WTC11 (cell line): Measurements from ENCODE around the gene TMEM59L. TPM values are rescaled to one million over a fixed set of nuclear protein-coding genes. Genes with fewer than 3 reads are reported as not detected.
A peak's percentile ranks its signal among the peaks of the same experiment; 100 is the strongest.

Source experiments
- ATAC-seq: fragments of 200-7000 bp; cut with Tn5 transposase; 2 replicates; pipeline ENCODE4 v1.10.0; 2021; ENCODE audit warnings: mild to moderate bottlenecking, moderate library complexity
- CTCF ChIA-PET: fragments of 300-600 bp; sonication (Branson Sonifier 250); formaldehyde crosslinking; loops from one replicate; lab custom pipeline; 2021; ENCODE audit warnings: antibody characterized with exemption; lab: Charles Lee
- POLR2A ChIA-PET: fragments of 350-600 bp; sonication (Branson Sonifier 250); formaldehyde crosslinking; loops from one replicate; lab custom pipeline; 2021; ENCODE audit warnings: antibody characterized with exemption; lab: Charles Lee
- DNase-seq: peaks from one replicate; pipeline ENCODE4 v3.0.0; 2021; ENCODE audit warnings: low spot score
- H3K27ac Mint-ChIP-seq: 2 replicates; pipeline ENCODE4 v1.8.0; 2021; ENCODE audit warnings: mixed read lengths
- H3K27me3 Mint-ChIP-seq: 2 replicates; pipeline ENCODE4 v1.8.0; 2021; ENCODE audit warnings: low read depth, mild to moderate bottlenecking, moderate library complexity, mixed read lengths
- H3K36me3 Mint-ChIP-seq: 2 replicates; pipeline ENCODE4 v1.8.0; 2021; ENCODE audit warnings: mixed read lengths
- H3K4me1 Mint-ChIP-seq: 2 replicates; pipeline ENCODE4 v1.8.0; 2022; ENCODE audit warnings: mixed read lengths
- H3K4me3 Mint-ChIP-seq: 2 replicates; pipeline ENCODE4 v1.8.0; 2021; ENCODE audit warnings: mild to moderate bottlenecking, moderate library complexity, mixed read lengths
- H3K9me3 Mint-ChIP-seq: 2 replicates; pipeline ENCODE4 v1.8.0; 2021; ENCODE audit warnings: mixed read lengths
- CBFB ChIP-seq: sonication (generic); formaldehyde crosslinking; IDR thresholded peaks from 2 replicates; pipeline ENCODE4 v1.8.1; 2022; ENCODE audit warnings: mild to moderate bottlenecking, low read depth, missing genetic modification reagents
- CREM ChIP-seq: sonication (generic); formaldehyde crosslinking; IDR thresholded peaks from 2 replicates; pipeline ENCODE4 v1.8.1; 2022; ENCODE audit warnings: mild to moderate bottlenecking, missing genetic modification reagents, moderate library complexity
- FOXP1 ChIP-seq: sonication (generic); formaldehyde crosslinking; IDR thresholded peaks from 2 replicates; pipeline ENCODE4 v1.8.0; 2022; ENCODE audit warnings: missing genetic modification reagents, mild to moderate bottlenecking, moderate library complexity, borderline replicate concordance
- FOXP4 ChIP-seq: sonication (generic); formaldehyde crosslinking; IDR thresholded peaks from 2 replicates; pipeline ENCODE4 v1.8.0; 2022; ENCODE audit warnings: mild to moderate bottlenecking, missing genetic modification reagents
- NFYB ChIP-seq: sonication (generic); formaldehyde crosslinking; conservative IDR thresholded peaks from 2 replicates; pipeline ENCODE4 v1.8.0; 2022; ENCODE audit warnings: low read depth, missing genetic modification reagents
- PRDM15 ChIP-seq: sonication (generic); formaldehyde crosslinking; IDR thresholded peaks from 2 replicates; pipeline ENCODE4 v1.8.0; 2022; ENCODE audit warnings: missing genetic modification reagents
- total RNA-seq: library from RNA; stranded (reverse); gene quantifications from 3 replicates; pipeline ENCODE4 v1.2.3, GENCODE V29; 2021
- TF ChIP-seq, protein P1 (sequence below): fragments of 250-450 bp; sonication (Bioruptor Pico); IDR thresholded peaks from 2 replicates; pipeline ENCODE4 v1.9.0; 2021; ENCODE audit warnings: moderate library complexity, mild to moderate bottlenecking, inconsistent platforms, borderline replicate concordance
- TF ChIP-seq, protein P2 (sequence below): sonication (generic); formaldehyde crosslinking; IDR thresholded peaks from 2 replicates; pipeline ENCODE4 v1.8.1; 2023; ENCODE audit warnings: mild to moderate bottlenecking, missing genetic modification reagents, moderate library complexity
- TF ChIP-seq, protein P3 (sequence below): sonication (generic); formaldehyde crosslinking; IDR thresholded peaks from 2 replicates; pipeline ENCODE4 v1.8.0; 2023; ENCODE audit warnings: missing genetic modification reagents, mild to moderate bottlenecking, borderline replicate concordance

Gene TMEM59L
- total RNA-seq, 1 experiment from 2014 or later = 14.8 TPM

GRCh38 chr19:18605546-18606280 is 7.0 kb upstream of the TMEM59L start:
- peaks cover 87% of the 10 kb centered on the region for H3K27me3 Mint-ChIP-seq
- no peak for TF ChIP-seq CBFB (CRISPR knock-in tag)
- 0 out of 2 replicates have a peak, but pooled peaks have one; percentile 28 for TF ChIP-seq FOXP1 (CRISPR knock-in tag)
- H3K4me3 Mint-ChIP-seq = peak overlapping the region; percentile 70
- no peaks in the 10 kb centered on the region for H3K36me3 Mint-ChIP-seq
- ChIA-PET POLR2A (interaction anchor here (0.6 to 1.0 kb wide), 4 partner anchors 15 to 95 kb away, joined by 3 to 10 read pairs (median 4); no protein-coding TSS in a partner anchor), CTCF (interaction anchor here (2.3 kb wide), 1 partner anchor 12 kb away, joined by 9 read pairs; no protein-coding TSS in a partner anchor)
- peaks cover 48% of the 10 kb centered on the region for H3K4me1 Mint-ChIP-seq
- H3K27ac Mint-ChIP-seq = no peak overlapping the region; the same call in 1 of the 2 replicates
- no peak for ATAC-seq
- DNase-seq = no peak
- no peaks in the 10 kb centered on the region for H3K9me3 Mint-ChIP-seq

- H3K4me3 Mint-ChIP-seq = peak within 1 kb of the TSS; percentile 70
Observed at GRCh38 chr19:18606281-18607225, 6.1 kb upstream of the TMEM59L start, which contains the start of gene CRLF1. Gene CRLF1, minus strand, starts transcription at chr19:18606799. Its CDS starts 143 bp downstream, at chr19:18606656.

More at GRCh38 chr19:18606281-18607225, 6.1 kb upstream of the TMEM59L start, which contains the start of gene CRLF1:
- ATAC-seq = no peak
- ChIA-PET POLR2A (interaction anchor here (0.6 kb wide), 1 partner anchor 32 kb away, joined by 7 read pairs; no protein-coding TSS in a partner anchor), CTCF (interaction anchor here (0.6 to 2.3 kb wide), 3 partner anchors 13 to 18 kb away, joined by 3 to 9 read pairs (median 4); partner anchors contain the start of gene REX1BD)
- H3K4me1 Mint-ChIP-seq = peaks cover 53% of the 10 kb centered on the region
- H3K36me3 Mint-ChIP-seq = no peaks in the 10 kb centered on the region
- H3K9me3 Mint-ChIP-seq = no peaks in the 10 kb centered on the region
- DNase-seq = no peak
- no peak for TF ChIP-seq NFYB (CRISPR knock-in tag)
- TF ChIP-seq, protein P1, sequence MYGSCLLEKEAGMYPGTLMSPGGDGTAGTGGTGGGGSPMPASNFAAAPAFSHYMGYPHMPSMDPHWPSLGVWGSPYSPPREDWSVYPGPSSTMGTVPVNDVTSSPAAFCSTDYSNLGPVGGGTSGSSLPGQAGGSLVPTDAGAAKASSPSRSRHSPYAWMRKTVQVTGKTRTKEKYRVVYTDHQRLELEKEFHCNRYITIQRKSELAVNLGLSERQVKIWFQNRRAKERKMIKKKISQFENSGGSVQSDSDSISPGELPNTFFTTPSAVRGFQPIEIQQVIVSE (CRISPR knock-in tag) = no peak
- TF ChIP-seq CREM = no peak
- TF ChIP-seq FOXP4 (CRISPR knock-in tag) = no peak
- TF ChIP-seq, protein P2, sequence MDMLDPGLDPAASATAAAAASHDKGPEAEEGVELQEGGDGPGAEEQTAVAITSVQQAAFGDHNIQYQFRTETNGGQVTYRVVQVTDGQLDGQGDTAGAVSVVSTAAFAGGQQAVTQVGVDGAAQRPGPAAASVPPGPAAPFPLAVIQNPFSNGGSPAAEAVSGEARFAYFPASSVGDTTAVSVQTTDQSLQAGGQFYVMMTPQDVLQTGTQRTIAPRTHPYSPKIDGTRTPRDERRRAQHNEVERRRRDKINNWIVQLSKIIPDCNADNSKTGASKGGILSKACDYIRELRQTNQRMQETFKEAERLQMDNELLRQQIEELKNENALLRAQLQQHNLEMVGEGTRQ (CRISPR knock-in tag) = no peak
- TF ChIP-seq, protein P3, sequence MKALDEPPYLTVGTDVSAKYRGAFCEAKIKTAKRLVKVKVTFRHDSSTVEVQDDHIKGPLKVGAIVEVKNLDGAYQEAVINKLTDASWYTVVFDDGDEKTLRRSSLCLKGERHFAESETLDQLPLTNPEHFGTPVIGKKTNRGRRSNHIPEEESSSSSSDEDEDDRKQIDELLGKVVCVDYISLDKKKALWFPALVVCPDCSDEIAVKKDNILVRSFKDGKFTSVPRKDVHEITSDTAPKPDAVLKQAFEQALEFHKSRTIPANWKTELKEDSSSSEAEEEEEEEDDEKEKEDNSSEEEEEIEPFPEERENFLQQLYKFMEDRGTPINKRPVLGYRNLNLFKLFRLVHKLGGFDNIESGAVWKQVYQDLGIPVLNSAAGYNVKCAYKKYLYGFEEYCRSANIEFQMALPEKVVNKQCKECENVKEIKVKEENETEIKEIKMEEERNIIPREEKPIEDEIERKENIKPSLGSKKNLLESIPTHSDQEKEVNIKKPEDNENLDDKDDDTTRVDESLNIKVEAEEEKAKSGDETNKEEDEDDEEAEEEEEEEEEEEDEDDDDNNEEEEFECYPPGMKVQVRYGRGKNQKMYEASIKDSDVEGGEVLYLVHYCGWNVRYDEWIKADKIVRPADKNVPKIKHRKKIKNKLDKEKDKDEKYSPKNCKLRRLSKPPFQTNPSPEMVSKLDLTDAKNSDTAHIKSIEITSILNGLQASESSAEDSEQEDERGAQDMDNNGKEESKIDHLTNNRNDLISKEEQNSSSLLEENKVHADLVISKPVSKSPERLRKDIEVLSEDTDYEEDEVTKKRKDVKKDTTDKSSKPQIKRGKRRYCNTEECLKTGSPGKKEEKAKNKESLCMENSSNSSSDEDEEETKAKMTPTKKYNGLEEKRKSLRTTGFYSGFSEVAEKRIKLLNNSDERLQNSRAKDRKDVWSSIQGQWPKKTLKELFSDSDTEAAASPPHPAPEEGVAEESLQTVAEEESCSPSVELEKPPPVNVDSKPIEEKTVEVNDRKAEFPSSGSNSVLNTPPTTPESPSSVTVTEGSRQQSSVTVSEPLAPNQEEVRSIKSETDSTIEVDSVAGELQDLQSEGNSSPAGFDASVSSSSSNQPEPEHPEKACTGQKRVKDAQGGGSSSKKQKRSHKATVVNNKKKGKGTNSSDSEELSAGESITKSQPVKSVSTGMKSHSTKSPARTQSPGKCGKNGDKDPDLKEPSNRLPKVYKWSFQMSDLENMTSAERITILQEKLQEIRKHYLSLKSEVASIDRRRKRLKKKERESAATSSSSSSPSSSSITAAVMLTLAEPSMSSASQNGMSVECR (CRISPR knock-in tag) = no peak
- TF ChIP-seq PRDM15 (CRISPR knock-in tag) = no peak
- TF ChIP-seq, all 79 proteins: peak for 0
- H3K27ac Mint-ChIP-seq = no peak within 1 kb of the TSS
- peaks cover 85% of the 10 kb centered on the region for H3K27me3 Mint-ChIP-seq
